Smooth muscle cell (in vitro differentiated cells): Measurements from ENCODE around the gene SLC22A1. TPM values are rescaled to one million over a fixed set of nuclear protein-coding genes. Genes with fewer than 3 reads are reported as not detected.

Experiments used
- DNase-seq: peaks from one replicate; lab custom pipeline; 2025; ENCODE audit not compliant: unreplicated experiment; lab: John Stamatoyannopoulos, UW
- H2AFZ ChIP-seq: fragments of 200-600 bp; sonication (generic); 2 replicates; pipeline ENCODE4 v1.6.0; 2016; ENCODE audit warnings: antibody characterized with exemption, low read depth, mild to moderate bottlenecking
- H3F3A ChIP-seq: fragments of 200-600 bp; sonication (generic); 2 replicates; pipeline ENCODE4 v1.6.0; 2017; ENCODE audit warnings: antibody characterized with exemption, low read depth
- H3K27ac ChIP-seq: fragments of 200-600 bp; sonication (generic); 2 replicates; pipeline ENCODE4 v1.5.1; 2016; ENCODE audit warnings: low read depth, mild to moderate bottlenecking
- H3K27me3 ChIP-seq: fragments of 200-600 bp; sonication (generic); 2 replicates; pipeline ENCODE4 v1.6.1; 2016; ENCODE audit warnings: low read depth, mild to moderate bottlenecking
- H3K36me3 ChIP-seq: fragments of 200-600 bp; sonication (generic); 2 replicates; pipeline ENCODE4 v1.5.1; 2016; ENCODE audit warnings: low read depth
- H3K4me1 ChIP-seq: fragments of 200-600 bp; sonication (generic); 2 replicates; pipeline ENCODE4 v1.5.1; 2016; ENCODE audit warnings: low read depth
- H3K4me2 ChIP-seq: fragments of 200-600 bp; sonication (generic); 2 replicates; pipeline ENCODE4 v1.6.0; 2016; ENCODE audit warnings: mild to moderate bottlenecking
- H3K4me3 ChIP-seq: fragments of 200-600 bp; sonication (generic); 2 replicates; pipeline ENCODE4 v1.5.1; 2016; ENCODE audit warnings: mild to moderate bottlenecking
- H3K79me2 ChIP-seq: fragments of 200-600 bp; sonication (generic); 2 replicates; pipeline ENCODE4 v1.6.0; 2016; ENCODE audit warnings: low read depth, mild to moderate bottlenecking
- H3K9ac ChIP-seq: fragments of 200-600 bp; sonication (generic); 2 replicates; pipeline ENCODE4 v1.6.0; 2016; ENCODE audit warnings: low read depth
- H3K9me3 ChIP-seq: fragments of 200-600 bp; sonication (generic); replicated peaks from 2 replicates; pipeline ENCODE4 v1.5.1; 2016; ENCODE audit warnings: low read depth
- H4K20me1 ChIP-seq: fragments of 200-600 bp; sonication (generic); 2 replicates; pipeline ENCODE4 v1.6.0; 2016; ENCODE audit warnings: low read depth
- CTCF ChIP-seq: fragments of 200-600 bp; sonication (generic); IDR thresholded peaks from 2 replicates; pipeline ENCODE4 v1.5.1; 2017; ENCODE audit warnings: borderline replicate concordance, mild to moderate bottlenecking, antibody characterized with exemption; ENCODE audit not compliant: insufficient read depth, poor library complexity, severe bottlenecking
- WGBS: methylation state at CpG from one replicate; pipeline ENCODE4 v1.1.7; 2016; ENCODE audit warnings: low lambda C conversion rate; 5-methylcytosine and 5-hydroxymethylcytosine counted together
- polyA plus RNA-seq: library from polyadenylated mRNA; unstranded; fragments of >200 nt; fragmentation: Nextera tagmentation; extraction: Ambion mirVana; gene quantifications from 2 replicates; pipeline ENCODE4 v1.2.1, GENCODE V29; 2016
- total RNA-seq: library from RNA; depleted of rRNA; stranded (reverse); fragments of >200 nt; gene quantifications from 2 replicates; pipeline ENCODE4 v1.2.3, GENCODE V29; 2014

The SLC22A1 gene
- total and polyA plus RNA-seq, 2 experiments from 2014 or later: 0.04 to 1.6 TPM

GRCh38 chr6:160092602-160093001 is 29.0 kb upstream of the SLC22A1 start:
- Histone ChIP-seq H3K9me3 (no peaks in the 10 kb centered on the region), H3K4me1 (no peaks in the 10 kb centered on the region), H3K9ac (no peak overlapping the region), H3K4me3 (no peak overlapping the region), H3K4me2 (no peak overlapping the region), H3K36me3 (peaks cover 22% of the 10 kb centered on the region), H4K20me1 (peaks cover 5% of the 10 kb centered on the region), H3K27ac (no peak overlapping the region), H3F3A (no peaks in the 10 kb centered on the region), H3K79me2 (no peaks in the 10 kb centered on the region), H2AFZ (no peak overlapping the region), H3K27me3 (no peaks in the 10 kb centered on the region)
- WGBS: 90% methylated on average over 10 of the region's 10 CpGs
- TF ChIP-seq CTCF: no peak
- no peak for DNase-seq

GRCh38 chr6:160093061-160093460 is 28.6 kb upstream of the SLC22A1 start:
- no peak overlapping the region for H2AFZ ChIP-seq
- no peak overlapping the region for H3K9ac ChIP-seq
- WGBS: 96% methylated on average over 7 of the region's 7 CpGs
- no peak for TF ChIP-seq CTCF
- H3F3A ChIP-seq: no peaks in the 10 kb centered on the region
- H3K79me2 ChIP-seq: no peaks in the 10 kb centered on the region
- H3K4me1 ChIP-seq: no peaks in the 10 kb centered on the region
- DNase-seq: no peak
- H3K4me2 ChIP-seq: no peak overlapping the region
- no peaks in the 10 kb centered on the region for H3K9me3 ChIP-seq
- no peaks in the 10 kb centered on the region for H3K27me3 ChIP-seq
- peaks cover 5% of the 10 kb centered on the region for H4K20me1 ChIP-seq
- H3K27ac ChIP-seq: no peak overlapping the region
- H3K4me3 ChIP-seq: no peak overlapping the region
- H3K36me3 ChIP-seq: peaks cover 26% of the 10 kb centered on the region

GRCh38 chr6:160093946-160094345 is 27.7 kb upstream of the SLC22A1 start:
- peaks cover under 1% of the 10 kb centered on the region for H4K20me1 ChIP-seq
- over 99% methylated on average over 4 of the region's 4 CpGs for WGBS
- peaks cover 30% of the 10 kb centered on the region for H3K36me3 ChIP-seq
- H3K4me1 ChIP-seq: no peaks in the 10 kb centered on the region
- DNase-seq: no peak
- H3K9ac ChIP-seq: no peak overlapping the region
- H3F3A ChIP-seq: no peaks in the 10 kb centered on the region
- no peaks in the 10 kb centered on the region for H3K9me3 ChIP-seq
- no peak overlapping the region for H2AFZ ChIP-seq
- no peak for TF ChIP-seq CTCF
- no peak overlapping the region for H3K4me2 ChIP-seq
- no peaks in the 10 kb centered on the region for H3K27me3 ChIP-seq
- no peak overlapping the region for H3K27ac ChIP-seq
- no peak overlapping the region for H3K4me3 ChIP-seq
- H3K79me2 ChIP-seq: no peaks in the 10 kb centered on the region

- no peaks in the 10 kb centered on the region for H3K79me2 ChIP-seq
- no peak overlapping the region for H3K27ac ChIP-seq
- no peak overlapping the region for H3K4me2 ChIP-seq
- WGBS: 96% methylated on average over 8 of the region's 8 CpGs
- no peaks in the 10 kb centered on the region for H3K9me3 ChIP-seq
- no peaks in the 10 kb centered on the region for H4K20me1 ChIP-seq
- no peak overlapping the region for H2AFZ ChIP-seq
- no peaks in the 10 kb centered on the region for H3K4me1 ChIP-seq
- H3K9ac ChIP-seq: no peak overlapping the region
- peaks cover 28% of the 10 kb centered on the region for H3K36me3 ChIP-seq
- H3F3A ChIP-seq: no peaks in the 10 kb centered on the region
- no peak for TF ChIP-seq CTCF
- no peak overlapping the region for H3K4me3 ChIP-seq
- DNase-seq: no peak
- no peaks in the 10 kb centered on the region for H3K27me3 ChIP-seq
Measured at GRCh38 chr6:160095146-160095845, 26.3 kb upstream of the SLC22A1 start.
